Measurements from ENCODE around the gene DSPP.

- TF ChIP-seq EZH2 (IDR thresholded peaks at IDR 0.05) = no peak
- TF ChIP-seq FOXP2 (optimal IDR thresholded peaks at IDR 0.05; ENCODE audit: control extremely low read depth, extremely low read length, insufficient read depth) = no peak
These were observed 28.9 kb upstream of the DSPP start for GRCh38 chr4:87579478-87579877.
